HG03103 (cell line): Measurements from ENCODE around the gene UBE3C.
"Not testable (repeated sequence)": the region's sequence is repeated elsewhere in the genome, so short reads cannot be mapped to it uniquely, and the experiment has no call there.

ENCODE experiments used
- ATAC-seq: cut with Tn5 transposase; IDR thresholded peaks from one replicate; pipeline ENCODE4 v1.9.1; 2021; ENCODE audit warnings: low read depth; ENCODE audit not compliant: unreplicated experiment

Gene UBE3C

GRCh38 chr7:157233677-157234076, 95.0 kb downstream of the UBE3C start:
- no peak for ATAC-seq

DNA sequence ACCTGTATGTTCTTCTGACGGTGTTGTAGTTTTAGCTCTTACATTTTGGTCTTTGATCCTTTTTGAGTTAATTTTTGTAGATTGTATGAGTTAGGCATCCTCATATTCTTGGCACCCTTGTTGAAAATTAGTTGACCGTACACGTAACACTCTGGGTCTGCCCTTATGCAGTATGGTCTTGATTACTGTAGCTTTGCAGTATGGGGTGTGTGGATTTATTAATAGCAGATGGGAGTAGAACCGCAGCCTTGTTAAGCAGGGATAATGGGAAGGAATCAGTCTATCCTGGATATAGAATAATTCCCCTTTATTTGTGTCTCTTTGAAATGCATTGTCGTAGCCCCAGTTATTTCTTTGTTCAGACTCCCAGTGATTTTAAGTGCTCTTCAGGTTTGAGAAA, 95.5 kb downstream of the UBE3C start:
- no peak for ATAC-seq

DNA sequence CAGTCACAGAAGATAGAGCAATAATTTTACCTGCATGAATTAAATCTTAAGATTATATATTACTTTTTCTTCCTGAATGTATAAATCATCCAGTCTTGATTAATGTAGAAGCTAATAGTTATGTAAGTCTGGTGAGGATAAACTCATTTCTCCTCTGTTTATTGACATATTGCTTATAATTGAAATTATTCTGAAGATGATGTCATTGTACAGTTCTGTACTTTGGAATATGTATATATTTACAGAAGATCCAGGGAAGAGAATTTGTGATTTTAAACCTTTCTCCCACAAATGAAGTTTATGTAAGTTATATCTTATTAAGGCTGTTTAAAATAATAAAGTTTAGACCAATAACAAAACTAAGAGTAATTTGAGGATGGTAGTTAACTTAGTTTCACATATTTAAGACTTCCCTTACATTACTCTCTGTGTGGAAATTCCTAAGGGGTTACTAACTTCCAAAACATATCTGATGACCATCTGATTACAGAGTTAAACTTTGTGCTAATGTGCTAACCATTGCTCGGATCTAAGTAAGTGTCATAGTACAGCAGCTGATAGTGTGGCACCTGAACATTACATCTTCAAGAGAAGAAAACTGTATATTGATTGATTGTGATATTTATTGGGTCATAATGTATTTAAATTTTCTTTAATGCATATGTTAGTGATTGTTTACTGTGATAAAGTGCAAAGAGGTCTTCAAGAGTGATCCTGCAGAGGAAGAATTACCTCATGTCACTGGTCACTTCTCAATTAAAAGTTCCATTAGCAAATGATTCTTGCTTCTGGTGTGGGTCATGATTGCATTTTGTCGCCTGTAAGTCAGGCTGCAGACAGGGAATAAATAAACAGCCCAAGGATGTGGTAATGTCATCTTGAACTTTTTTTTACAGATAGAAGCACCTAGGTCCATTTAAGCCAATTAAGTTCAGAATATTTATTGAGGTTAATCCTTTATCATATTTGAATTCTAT, 96.9 kb downstream of the UBE3C start:
- ATAC-seq, result no peak

GRCh38 chr7:157238087-157238486, 99.4 kb downstream of the UBE3C start:
- no peak for ATAC-seq

- no peak for ATAC-seq
Observed at GRCh38 chr7:157239571-157240270, 101.0 kb downstream of the UBE3C start.

DNA sequence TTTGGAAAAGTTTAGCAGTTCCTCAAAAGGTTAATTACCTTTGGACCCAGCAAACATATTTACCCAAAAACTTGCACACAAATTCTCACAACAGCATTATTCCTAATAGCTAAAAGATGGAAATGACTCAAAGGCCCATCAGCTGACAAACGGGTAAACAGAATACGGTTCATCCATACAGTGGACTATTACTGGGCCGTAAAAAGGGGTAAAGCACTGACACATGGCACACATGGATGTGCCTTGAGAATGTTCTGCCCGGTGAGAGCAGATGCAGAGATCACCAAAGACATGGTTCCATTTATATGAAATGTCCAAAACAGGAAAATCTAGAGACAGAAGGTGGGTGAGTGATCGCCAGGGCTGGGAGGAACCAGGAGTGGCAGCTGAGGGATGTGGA, 102.9 kb downstream of the UBE3C start:
- ATAC-seq, result no peak

- no peak for ATAC-seq
Observed at GRCh38 chr7:157244516-157245294, 106.0 kb downstream of the UBE3C start.

- ATAC-seq, result no peak
Observed at GRCh38 chr7:157246052-157246451, 107.3 kb downstream of the UBE3C start.

DNA sequence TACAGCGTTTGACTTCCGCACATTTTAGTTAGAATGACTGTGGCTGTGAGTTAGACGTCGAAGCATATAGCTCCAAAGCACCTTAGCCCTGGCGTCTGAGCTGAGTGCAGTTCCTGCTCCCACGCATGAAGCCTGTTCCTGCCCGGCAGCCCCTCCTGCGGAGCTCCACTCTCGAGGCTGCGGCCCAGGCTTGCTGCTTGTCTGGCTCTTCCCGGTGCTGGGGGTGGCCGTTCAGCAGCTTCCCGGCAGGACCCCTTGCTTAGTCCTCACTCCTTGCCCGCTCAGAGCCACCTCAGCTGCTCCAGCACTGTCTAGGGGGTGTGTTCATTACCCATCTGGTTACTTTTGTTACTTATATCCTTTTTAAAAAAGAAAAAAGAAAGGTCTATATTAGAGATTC, 109.9 kb downstream of the UBE3C start:
- ATAC-seq, result no peak

DNA sequence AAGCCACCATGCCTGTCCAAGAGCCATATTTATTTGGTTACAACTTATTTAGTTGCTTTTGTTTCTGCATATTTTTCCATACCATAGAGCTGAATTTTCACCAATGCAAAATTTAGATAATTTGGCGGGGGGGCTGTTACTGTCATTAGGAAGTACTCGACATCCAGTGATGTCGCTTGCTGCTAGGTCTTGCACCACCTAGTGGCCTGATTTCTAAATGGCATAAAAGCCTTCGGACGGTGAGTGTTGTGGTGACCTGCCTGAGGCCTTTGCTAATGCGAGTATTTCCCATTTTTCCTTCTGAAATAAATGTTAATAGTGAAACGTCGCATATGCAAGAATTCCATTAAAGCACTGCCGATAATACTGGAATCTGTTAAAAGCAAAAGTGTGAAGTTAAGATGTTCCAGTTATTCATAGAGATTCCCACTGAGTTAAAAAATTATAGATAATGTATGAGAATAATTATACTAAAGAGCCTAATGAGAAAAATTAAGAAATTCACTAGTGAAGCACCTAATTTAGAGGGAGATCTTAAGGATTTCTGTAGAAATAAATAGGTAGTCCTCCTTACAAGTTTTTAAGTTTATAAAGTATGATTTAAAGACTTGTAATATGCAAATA, 112.0 kb downstream of the UBE3C start:
- no peak for ATAC-seq

- ATAC-seq, result not testable (repeated sequence)
Observed at GRCh38 chr7:157251817-157252216, 113.1 kb downstream of the UBE3C start.

DNA sequence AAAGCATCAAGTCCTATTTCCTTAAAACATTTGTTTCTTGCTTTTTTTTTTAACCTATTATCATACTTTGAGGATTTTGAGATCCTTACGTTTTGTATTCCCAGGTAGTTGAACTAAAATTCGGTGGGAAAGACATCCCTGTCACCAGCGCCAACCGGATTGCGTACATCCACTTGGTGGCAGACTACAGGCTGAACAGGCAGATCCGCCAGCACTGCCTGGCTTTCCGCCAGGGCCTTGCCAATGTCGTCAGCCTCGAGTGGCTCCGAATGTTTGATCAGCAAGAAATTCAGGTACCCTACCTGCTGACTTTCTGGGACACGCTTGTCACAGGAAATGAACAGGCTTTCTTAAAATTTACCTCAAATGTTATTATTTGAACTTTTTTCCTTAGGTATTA, 115.1 kb downstream of the UBE3C start:
- no peak for ATAC-seq

GRCh38 chr7:157254781-157255180, 116.1 kb downstream of the UBE3C start:
- ATAC-seq, result not testable (repeated sequence)

DNA sequence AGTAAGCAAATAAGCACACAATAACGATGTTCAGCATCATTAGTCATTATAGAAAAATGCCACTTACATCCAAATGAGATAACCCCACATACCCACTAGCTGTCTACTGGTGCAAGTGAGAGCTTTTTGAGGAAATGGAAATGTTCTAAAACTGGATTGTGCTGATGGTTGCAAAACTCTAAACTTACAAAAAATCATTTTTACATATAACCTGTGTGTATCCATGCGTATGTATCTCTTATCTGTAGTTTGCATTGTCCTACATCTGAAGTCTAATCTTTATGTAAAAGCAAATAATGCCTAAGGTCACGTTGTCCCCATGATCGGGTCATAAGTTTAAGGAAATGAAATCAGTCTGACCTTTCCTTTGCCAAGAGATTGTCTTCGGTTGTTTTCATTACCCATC, 116.5 kb downstream of the UBE3C start:
- ATAC-seq, result no peak

- ATAC-seq, result no peak
Observed at GRCh38 chr7:157263156-157263555, 124.4 kb downstream of the UBE3C start.

GRCh38 chr7:157265051-157265450, 126.3 kb downstream of the UBE3C start:
- no peak for ATAC-seq

GRCh38 chr7:157266272-157266671, 127.5 kb downstream of the UBE3C start:
- ATAC-seq, result no peak

DNA sequence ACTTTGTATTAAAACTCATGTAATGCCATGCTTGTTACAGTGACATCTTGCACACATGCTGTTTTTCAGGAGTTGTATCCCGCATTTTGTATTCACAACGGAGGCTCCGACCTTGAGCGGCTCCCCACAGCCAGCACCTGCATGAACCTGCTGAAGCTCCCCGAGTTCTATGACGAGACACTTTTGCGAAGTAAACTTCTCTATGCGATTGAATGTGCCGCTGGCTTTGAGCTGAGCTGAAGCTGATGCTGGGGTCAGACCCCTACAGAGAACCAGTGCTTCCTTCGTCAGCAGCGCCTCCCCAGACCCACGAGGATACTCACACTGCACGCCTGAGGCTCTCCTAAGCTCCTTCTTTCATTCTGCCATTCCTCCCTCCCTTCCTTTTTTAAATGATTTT, 128.8 kb downstream of the UBE3C start:
- no peak for ATAC-seq

- no peak for ATAC-seq
Observed at GRCh38 chr7:157267956-157268355, 129.2 kb downstream of the UBE3C start.

GRCh38 chr7:157268540-157268939, 129.8 kb downstream of the UBE3C start:
- ATAC-seq, result no peak
